ENCODE data around the gene KCTD16.

KCTD16 gene

DNA sequence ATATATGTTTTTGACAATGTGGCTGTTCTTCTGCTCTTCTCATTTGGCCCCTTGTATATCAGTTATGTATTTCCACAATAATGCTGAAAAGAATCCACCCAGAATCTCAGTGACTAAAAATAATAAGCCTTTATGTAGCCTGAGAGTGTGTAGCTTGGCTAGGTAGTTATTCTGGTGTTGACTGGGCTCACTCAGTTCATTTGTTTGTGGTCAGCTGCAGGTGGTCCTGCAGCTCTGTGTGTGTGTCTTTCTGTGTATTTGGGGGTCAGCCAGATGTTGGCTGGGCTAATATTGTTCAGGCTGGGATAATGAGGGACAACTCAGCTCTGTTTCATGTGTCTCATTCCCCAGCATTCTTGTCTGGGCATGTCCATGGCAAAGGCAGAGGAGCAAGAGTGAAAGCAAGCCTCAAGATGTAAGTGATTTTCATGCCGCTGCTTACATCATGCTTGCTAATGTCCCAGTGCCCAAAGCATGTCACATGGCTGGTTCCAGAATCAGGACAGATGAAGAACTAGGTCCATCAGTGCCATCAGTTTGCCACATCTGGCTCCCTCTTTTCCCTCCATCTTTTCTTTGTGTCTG, 162.8 kb downstream of the KCTD16 start:
- no peak for DNase-seq (ENCODE audit: low read depth)

DNA sequence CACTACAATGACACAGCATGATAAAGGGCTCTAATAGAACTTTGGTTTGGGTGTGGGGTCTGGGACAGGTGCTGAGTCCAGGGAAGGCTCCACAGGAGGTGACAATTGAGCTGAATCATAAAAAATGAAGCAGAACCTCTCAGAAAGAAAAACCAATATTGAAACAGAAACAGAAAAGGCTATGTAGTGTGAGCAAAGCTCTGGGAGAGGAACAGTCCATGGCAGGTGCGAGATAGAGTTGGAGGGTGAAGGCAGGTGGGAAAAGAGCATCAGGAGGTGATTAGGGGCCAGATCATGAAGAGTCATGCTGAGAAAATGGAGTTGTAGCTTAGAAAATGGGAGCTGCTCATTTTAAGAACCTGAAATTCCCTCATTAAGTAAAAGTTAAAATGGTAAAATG, 164.9 kb downstream of the KCTD16 start:
- no peak for DNase-seq (ENCODE audit: low read depth)

DNA sequence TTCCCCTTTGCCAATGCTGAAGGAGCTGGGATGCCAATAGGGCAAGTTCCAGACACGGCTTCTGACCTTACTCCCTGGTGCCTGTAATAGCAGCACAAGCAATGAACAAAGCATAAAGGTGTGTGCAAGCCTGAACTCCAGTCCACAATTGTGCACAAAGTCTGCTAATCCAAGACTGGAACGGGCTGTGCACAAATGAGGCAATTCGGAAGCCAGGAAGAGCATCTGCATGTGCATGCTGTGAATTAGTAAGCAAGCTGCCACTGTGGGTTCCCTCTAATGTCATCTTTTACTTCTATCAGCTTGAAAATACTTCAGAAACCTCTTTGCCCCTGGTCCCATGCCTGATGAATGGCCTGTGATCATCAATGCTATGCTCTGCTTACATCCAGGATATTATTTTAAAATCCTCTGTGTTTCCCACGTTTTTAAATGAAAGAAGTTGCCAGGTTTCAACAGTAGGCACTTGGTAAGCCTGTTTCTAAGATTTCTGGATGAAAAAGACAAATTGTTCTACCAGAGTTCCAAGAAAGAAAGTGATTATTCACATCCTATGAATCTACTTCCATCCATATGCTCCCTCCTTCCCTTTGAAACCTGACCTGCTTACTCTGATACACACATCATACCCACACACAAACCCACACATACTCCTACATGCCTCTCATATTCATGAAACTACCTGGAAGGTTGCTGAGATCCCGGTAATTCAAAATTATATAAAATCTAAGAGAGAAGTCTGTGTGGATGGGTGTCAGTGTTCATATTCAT, 165.7 kb downstream of the KCTD16 start:
- DNase-seq (ENCODE audit: low read depth) = no peak

DNA sequence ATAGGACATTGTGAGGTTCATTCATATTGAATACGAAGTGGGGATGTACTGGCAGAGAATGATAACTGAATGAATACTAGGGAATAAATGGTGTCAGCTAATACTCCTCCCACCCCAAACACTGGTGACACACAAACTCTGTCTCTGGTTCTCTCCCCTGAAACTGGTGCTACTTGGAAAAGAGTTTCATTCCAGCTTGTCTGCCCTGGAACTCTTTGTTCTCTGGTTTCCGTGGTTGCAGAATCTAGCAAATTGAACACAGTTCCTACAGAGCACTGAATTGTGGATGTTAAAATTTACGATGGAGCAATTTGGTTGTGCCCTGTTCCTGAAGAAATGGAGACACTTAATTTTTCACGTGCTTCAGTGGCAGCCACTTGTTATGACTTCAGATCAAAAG, 181.7 kb downstream of the KCTD16 start:
- no peak for DNase-seq (ENCODE audit: low read depth)

DNA sequence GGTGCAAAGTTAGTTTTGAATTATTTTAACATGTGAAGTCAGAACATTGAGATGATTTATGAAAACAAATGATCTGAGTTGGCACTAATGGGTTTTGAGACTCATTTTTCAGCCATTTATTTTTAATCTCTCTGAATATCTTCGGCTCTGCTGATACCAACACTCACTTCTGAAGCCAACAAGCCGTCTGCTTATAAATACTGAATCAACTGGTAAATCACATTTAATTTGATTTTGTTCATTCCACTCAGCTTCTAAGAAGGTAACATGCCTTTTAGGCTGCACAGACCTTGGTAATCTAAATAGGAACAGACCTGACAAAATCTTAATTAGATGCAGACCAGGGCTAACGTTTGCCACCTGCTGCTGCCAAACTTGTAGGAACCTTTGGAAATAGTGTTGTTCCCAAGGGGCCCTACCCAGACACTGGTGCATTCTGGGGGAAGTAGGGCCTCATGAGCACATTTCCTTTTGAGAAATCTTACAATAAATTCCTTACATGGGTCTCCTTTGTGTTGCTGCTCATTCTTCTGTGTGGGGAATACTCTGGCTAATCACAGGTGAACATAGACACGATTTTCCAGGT, 182.2 kb downstream of the KCTD16 start:
- no peak for DNase-seq (ENCODE audit: low read depth)

DNA sequence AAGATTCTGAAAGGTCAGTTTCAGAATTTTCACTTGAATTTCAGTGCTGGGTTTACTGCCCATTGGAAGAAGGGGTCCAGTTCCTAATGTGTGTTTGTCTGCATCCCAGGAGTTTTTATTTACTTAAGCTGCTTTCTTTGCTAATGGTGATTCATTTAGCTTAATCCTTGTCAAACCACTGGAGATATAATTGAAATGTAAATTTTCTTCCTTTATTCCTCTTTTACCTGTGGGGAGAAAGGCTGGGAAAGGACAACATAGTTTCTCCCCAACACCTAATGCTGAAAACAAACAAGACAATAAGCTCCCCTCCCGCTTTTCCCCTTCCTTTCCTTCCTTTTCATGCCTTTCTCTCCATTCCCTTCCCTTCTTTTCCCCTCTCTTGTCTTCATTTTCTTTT, 185.8 kb downstream of the KCTD16 start:
- DNase-seq (ENCODE audit: low read depth) = no peak

DNA sequence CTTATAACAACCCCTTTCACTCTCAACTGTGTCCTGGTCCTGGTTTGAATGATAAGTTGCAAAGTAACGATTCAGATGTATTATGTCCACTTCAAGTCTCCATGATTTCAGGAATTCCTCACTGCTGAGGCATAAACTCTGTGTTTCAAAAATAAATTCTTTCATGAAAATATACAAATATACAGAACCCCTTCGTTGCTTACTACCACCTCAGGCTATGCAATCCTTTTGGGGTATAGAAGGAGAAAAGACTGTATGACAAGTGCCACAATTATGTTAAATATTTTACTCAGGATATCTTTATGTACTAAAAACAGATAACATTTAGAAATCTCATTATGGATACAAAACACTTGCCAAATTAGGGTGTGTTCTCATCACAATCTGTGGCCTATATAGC, 190.7 kb downstream of the KCTD16 start:
- DNase-seq (ENCODE audit: low read depth) = no peak

DNA sequence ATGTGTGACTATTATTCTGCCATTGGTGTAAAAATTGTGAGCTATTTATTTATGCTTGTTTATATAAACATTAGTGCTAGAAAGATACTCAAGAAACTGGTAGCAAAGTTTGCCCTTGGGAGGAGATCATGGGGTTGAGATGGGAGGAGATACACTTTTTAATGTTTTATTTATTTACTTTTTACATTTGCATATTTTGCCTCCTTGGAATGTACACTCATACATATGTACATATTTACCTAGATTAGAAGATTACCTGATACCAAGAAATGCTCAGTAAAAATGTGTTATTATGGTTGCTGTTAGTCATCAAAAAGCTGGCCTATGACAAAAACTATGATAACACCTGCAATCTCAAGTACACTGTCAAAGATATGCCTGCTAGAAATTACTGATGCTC, 195.2 kb downstream of the KCTD16 start:
- DNase-seq (ENCODE audit: low read depth) = no peak

DNA sequence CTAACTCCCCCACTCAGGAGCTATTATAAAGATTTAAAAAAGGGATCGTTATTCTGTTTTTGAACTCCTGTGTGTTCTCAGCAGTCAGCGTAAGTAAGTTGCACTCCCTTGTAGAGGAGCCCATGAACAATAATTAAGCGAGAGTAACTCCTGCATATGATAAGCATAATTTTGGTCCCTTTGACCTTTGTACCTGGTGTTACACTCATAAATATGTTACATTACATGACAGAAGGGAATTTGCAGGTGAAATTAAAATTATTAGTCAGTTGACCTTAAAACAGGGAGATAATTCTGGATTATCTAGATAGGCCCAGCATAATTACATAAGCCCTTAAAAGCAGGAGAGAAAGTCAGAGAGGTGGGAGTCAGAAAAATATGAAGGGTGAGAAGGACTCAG, 197.3 kb downstream of the KCTD16 start:
- no peak for DNase-seq (ENCODE audit: low read depth)

DNA sequence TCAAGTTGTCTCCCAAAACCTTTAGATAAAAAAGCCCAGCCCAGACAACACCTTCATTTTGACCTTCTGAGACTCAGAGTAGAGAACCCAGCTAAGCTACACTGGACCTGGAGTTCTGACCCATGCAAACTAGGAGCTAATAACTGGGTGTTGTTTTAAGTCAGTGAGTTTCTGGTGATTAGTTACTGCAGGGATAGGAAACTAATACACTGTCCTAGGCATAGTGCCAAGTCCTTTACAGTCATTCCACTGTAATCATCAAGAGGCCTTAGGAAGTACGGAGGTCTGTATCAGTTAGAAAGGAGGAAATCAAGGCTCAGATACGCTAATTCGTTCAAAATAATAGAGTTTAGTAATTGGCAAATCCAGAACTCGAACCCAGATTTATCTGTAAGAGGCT, 197.9 kb downstream of the KCTD16 start:
- DNase-seq (ENCODE audit: low read depth) = no peak

DNA sequence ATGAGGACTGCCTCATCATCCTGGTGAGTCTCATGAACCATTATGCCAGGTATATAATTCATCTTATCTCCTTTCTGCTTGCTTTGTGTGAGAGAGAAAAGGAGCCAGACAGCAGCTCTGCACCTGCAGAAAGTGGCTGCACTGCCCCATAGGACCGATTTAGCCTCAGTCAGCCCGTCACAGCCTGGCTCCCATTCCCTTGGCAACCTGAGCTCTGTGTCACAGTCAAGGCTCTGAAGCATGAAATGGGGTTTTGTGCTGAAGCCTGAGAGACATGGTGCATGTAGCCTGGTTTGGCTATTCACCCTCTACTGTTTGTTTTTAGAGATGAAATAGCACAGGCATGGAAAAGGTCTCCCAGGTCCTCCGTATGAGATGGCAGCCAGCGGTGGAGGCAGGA, 198.3 kb downstream of the KCTD16 start:
- no peak for DNase-seq (ENCODE audit: low read depth)

DNA sequence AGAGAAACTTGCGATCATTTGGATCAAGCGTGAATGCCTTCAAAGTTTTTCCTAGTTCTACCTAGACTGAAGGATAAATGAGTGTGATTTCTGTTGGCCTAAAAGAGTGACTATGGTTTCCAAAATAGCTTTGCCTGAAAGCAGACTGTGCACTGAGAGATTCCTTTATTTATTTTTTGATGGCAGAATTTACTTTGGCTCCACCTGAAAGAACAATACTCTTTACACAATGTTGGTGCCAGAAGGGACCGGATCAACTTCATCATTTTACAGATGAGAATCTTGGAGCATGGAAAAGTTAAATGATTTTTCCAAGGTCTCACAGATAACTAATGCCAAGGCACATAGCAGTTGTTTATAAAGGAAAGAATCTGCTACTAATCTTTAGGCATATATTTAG, 199.6 kb downstream of the KCTD16 start:
- DNase-seq (ENCODE audit: low read depth) = no peak

DNA sequence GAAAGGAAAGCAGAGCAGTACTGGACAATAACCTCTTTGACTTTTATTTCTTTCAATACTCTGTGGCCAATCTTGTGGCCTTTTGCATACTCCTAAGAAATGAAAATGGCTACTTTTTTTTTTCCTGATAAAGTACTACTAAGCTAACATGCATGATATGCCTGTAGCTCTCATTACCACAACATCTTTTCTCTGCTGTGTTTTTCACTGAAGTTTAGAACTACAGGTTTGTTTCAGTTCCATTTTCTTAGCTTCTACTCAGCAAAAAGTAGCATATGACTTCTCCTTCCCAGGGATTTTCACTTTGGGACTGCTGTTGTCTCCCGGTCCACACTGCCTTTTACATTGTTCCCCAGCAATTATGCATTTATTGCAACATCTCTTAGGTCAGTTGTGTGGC, 204.0 kb downstream of the KCTD16 start:
- no peak for DNase-seq (ENCODE audit: low read depth)

DNA sequence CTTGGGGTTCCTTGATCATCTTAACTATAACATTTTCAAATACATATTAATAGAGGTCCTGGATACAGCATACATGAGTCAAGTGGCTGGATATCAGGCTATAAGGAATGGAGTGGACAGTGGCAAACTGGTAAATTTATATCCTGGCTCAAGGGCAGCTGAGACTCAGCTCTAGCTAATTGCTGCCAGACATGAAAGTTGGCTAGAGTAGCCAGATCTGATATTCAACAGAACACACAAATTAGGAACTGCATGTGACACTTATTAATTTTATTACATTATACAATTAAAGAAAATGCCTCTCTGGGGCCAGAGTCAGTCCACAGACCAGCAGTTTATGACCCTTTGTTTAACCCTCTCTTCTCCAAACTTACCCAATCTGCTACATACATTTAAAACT, 206.5 kb downstream of the KCTD16 start:
- DNase-seq (ENCODE audit: low read depth) = no peak

DNA sequence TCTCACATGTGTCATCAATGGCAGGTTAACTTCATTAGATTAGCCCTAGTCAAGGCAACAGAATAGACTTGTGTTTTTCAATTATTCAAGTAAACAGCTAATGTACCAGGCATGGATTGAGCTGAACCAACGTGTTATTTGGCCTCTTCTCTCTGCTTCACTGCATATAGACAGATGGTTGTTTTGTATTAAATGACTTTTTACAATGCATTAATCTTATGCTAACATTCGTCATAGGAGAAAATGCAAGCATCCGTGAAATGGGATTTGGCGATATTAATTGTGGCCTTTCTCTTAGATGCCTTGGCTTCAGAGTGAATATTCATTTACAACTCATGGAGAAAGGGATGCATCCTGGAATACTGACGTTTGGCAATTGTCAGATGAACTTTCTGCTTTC, 208.0 kb downstream of the KCTD16 start:
- no peak for DNase-seq (ENCODE audit: low read depth)

DNA sequence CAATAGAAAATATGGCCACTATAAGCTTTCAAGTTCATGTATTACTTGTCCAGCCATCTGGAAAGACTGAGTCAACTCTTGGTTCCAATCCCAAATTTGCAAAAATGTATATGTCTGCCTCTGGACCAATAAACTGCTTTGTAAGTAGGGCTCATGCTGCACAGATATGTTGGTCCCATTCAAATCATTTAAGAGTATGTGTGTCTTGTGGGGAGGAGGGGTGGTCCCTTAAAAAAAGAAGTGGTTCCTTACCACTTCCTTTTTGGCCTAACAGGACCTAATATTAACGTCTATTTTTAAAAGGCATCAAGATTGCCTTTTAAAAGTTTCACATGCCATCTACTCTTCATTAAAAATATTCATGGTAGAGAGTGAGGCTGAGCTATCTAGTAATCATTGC, 214.9 kb downstream of the KCTD16 start:
- no peak for DNase-seq (ENCODE audit: low read depth)

DNA sequence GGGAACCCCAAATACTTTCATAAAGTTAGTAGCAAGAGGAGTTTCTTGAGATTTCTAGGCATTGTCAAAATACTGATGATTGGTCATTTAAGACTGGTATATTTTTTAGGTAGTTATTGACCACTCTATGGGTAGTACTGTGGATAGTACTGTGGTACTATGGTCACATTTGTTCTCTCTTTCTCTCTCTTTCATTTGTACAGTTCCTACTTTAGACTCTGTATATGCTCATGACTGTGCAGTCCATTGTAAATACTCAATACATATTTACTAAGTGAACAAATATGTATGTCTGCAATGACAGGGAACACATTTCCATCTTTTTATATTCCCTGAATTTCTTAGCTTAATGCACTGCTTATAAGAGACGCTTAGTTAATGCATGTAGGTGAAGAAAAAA, 215.6 kb downstream of the KCTD16 start:
- DNase-seq (ENCODE audit: low read depth) = no peak

DNA sequence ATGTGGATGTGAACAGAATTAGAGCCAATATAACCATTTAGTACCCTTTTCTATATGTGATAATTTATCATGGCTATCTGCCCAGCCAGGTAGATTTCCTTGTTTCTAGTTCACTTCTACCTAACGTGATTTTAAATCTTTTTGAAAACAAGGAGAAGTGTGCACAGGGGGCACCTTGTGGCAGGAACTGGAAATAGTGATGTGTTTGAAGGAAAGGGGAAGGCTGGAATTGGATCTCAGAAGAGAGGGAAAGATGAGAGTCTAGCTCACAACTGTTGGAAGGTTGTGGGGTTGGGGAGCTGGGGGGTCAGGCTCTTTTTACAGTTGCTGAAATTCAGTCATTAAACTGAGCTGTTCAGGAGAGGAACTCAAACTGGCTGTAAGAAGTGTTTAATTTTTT, 219.5 kb downstream of the KCTD16 start:
- no peak for DNase-seq (ENCODE audit: low read depth)

DNA sequence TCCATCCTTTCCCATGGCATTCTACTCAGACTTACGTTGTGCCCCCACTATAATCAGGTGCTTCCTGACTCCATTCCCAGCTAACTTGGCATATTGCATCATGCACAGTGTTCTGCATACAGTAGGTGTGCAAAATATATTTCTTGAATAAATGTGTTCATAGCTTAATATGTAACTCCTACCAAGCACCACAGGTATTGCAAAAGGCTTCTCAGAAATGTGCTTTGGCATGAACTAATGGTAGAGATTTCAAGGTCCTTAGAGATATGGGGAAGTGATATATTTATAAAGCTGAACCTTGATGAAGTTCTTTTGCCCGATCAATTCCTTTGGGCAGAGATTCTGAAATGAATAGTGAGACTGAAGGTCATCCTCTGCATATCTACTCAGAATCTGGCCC, 220.4 kb downstream of the KCTD16 start:
- DNase-seq (ENCODE audit: low read depth) = no peak

DNA sequence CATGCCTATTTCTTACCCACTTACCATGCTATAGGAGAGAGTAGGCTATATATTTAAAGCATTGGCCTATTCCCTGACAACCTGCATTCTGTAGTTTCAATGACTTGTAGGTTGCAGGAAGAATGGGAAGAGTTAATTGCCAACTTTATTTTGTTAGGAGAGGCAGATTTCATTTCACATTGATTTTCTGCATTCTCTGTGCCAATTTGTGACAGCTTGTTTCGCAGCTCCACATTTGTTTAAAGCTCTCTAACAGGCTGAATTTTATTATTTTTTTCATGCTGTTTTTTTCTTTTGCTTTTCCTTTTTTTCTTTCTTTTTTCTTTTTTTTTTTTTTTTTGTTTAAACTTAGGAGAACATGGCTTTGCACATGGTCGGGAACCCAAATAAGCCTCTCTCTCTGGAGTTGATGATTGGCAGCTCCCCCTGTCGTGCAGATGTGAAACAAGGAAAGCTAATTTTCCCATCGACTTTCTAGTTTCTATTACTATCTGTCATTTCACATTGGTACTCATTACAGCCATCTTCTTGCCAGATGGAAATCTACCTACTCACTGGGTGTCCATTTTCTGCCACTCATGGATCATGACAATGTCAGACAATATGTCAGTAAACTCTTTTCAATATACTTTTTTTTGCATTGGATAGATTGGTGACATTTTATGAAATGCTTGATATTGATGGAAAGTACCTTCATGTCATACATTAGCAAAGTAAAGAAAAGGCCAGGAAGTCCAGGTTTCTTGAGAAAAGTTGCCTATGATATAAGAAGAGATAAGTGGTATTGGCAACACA, 223.2 kb downstream of the KCTD16 start:
- no peak for DNase-seq (ENCODE audit: low read depth)

DNA sequence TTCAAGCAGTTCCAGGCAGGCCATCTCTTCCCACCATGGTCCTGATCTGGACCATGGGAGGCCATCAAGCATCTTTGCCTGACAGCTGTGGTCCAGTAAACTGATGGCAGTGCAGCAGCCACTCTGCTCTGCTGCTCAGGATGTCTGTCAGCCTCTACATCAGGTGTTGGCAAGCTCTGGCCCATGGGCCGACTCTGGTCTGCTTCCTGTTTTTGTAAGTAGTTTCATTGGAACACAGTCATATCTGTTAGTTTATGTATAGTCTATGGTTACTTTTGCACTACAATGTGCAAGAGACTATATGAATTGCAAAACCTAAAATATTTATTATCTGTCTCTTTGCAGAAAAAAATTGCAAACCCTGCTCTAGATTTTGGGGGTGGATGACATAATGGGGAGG, 225.0 kb downstream of the KCTD16 start:
- DNase-seq (ENCODE audit: low read depth) = no peak

DNA sequence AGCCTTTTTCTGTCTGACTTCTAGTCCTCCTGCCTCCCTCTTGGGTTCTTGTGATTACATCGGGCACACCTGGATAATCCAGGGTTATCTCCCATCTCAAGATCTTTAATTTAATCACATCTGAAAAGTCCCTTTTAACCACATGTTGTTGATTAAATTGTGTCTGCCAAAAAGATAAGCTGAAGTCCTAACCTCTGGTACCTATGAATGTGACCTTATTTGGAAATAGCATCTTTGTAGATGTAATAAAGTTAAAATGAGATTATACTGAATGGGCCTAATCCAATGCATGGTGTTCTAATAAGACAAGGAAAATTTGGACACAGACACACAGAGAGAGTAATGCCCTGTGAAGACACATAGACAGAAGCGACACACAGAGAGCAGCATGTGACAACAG, 232.4 kb downstream of the KCTD16 start:
- DNase-seq (ENCODE audit: low read depth) = no peak

DNA sequence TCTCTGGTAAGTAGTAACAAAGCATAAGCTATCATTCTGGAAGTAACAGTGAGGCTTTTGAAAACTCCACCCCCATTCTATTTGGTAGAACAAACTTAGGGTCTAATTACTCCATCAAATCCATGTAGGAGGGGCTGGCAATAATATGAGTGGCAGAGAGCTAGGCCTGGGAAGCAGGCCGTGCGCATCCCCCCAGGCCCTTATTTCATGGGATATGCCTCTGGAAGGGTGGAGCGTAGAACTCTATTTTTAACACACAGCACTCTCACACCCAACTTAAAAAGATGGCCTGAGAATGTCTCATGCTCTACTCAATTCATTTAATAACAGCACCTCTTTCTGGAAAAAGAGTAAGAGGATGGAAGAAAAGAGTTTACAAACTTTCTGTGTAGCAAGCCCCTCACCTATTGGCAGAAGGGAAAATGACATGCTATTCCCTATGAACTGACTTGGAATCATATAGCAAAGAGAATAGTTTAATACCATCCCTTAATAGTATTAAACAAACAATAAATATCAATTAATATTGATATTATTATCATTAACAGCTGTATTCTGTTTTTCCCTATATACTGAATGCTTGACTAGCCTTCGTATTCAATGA, 233.2 kb downstream of the KCTD16 start:
- DNase-seq (ENCODE audit: low read depth) = no peak
